HG02623 (cell line): ENCODE results near the gene VPS33B.

Source experiments
- ATAC-seq: cut with Tn5 transposase; IDR thresholded peaks from one replicate; pipeline ENCODE4 v1.9.1; 2021; ENCODE audit warnings: moderate library complexity; ENCODE audit not compliant: unreplicated experiment

Gene VPS33B

GRCh38 chr15:90953947-90954711 is 68.3 kb downstream of the VPS33B start:
- no peak for ATAC-seq

- ATAC-seq, result no peak
These were observed 69.3 kb downstream of the VPS33B start for GRCh38 chr15:90952901-90953677.

GRCh38 chr15:90950676-90951075 is 71.7 kb downstream of the VPS33B start:
- ATAC-seq, result no peak

GRCh38 chr15:90949979-90950675 is 72.3 kb downstream of the VPS33B start:
- ATAC-seq, result no peak
